ENCODE results near the gene KCNH3.

The KCNH3 gene

DNA sequence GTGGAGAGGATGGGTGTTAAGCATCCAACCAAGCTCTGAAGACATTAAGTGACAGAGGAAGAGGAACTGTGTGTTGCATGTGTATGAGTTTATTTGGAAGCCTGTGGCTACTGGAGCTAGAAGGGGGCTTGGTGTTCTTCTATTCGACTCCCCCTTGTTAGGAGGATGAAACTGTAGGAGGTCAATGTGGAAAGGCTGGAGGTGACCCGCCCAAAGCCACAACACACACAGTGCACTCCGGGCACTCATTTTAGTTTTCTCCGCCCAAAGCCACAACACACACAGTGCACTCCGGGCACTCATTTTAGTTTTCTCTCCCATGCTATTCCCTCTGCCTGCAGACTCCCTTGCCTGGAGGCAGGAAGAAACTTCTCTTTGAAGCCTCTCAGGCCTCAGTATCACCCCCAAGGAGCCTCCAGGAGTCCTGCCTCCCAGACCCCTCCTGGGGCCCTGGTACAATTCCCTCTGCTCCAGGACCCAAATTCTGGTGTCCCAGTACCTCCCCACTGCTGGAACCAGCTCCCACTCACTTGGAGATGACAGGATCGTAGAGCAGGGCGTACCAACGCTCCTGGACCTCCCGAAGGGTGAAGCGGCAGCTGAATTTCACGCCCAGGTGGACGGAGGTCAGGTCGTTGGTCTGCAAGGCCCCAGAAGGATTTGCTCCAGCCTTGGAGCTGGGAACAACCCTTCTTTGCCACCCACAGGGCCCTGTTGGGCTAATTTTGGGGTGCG, 25.3 kb downstream of the KCNH3 start:
- DNase-seq, result no peak

DNA sequence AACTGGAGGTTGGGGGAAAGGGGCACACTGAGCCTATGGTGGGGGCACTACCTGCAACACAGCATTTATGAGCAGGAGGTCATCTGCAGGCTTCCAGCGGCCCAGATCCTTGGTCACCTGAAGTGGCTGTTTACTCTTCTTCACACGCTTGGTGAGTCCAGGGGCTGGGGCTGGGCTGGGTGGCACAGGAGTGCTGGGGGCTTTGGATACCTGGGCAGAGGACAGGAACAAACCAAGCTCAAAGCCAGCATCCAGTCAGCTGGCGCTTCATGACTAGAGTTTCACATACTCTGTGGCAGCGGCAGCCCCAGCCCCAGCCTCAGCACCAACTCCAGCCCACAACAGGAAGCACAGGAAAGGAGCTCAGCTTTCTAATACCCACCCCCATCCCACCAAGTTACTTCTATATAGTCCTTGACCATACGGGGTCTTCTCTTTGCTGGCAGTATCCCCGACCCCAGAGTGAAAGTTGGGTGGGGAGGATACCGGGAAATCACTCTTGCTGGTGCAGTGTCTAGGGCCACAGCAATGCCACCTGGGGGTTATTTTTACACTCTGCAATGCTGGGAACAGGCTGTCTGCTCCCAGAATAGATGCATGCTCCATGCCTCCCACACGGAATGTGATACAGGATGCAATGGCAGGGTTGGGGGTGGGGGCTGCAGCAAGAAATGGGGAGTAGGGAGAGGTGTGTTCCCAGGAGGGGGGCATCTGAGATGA, 26.0 kb downstream of the KCNH3 start:
- no peak for DNase-seq

DNA sequence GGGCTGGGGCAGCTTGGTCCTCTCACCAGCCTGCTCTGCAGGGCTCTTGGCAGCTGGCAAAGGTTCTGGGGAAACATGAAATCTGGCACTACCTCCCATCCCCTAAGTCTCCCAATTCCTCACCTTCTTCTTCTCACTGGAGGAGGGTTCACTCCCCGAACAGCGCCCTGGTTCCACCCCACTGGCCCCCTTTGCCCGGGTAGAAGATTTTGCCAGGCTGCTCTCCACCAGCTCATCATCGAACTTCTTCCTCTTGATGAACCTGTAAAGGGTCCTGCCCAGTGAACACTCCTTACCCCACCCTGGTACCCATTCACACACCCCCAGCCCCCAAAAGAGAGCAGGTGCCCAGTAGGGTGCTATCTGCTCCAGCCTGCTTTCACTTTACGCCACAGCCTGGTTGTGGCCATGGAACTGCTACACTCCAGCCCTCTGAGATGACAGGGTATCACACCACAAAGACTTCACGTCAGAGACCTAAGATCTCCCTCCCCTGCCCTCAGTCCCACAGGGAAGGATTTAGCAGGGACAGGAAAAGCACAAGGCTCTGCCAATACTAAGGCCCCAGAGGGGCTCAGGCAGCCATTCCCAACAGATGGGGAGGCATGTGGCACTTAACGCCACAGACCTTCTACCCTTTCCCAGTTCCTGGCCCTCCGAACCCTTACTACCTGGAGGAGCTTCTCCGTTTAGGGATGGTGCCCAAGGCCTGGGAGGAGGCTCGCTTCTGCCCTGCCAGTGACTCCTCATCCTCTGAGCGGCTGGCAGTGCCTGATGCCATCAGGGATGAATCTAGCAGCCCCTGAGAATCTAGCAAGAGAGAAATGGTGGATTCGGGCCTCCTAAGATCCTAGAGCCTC, 26.8 kb downstream of the KCNH3 start:
- no peak for DNase-seq

DNA sequence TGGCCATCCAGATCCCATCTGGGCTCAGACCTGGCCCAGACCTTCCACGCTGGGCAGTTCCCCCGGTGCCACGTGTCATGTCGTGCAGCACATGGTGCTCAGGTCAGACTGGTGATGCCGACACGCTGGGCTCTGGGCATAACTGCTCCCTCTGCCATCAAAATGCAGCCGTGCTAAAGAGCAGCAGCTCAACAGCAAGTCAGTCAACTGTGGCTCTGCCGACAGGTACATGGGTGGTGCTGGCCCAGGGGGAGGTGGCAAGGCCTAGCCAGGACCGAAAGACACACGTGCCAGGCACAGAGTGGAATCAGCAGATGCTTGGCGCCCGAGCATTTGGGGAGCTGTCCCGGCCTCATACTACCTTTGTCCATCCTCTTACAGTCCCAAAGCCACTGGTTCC, 27.5 kb downstream of the KCNH3 start:
- no peak for DNase-seq

DNA sequence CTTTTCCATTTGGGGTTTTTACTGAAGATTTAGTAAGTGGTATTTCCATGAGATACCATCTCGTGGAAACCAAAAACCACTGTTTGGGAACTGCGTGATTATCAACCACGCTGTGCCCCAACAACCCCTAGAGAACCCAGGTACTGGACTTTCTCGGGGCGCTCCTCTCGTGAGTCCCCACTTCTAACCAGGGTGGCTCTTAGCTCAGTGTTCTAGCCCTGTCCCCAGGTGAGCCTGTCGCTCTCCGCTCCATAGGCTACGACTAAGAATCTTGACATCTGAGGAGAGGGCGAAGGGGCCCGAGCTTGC, 28.4 kb downstream of the KCNH3 start:
- DNase-seq, result no peak

DNA sequence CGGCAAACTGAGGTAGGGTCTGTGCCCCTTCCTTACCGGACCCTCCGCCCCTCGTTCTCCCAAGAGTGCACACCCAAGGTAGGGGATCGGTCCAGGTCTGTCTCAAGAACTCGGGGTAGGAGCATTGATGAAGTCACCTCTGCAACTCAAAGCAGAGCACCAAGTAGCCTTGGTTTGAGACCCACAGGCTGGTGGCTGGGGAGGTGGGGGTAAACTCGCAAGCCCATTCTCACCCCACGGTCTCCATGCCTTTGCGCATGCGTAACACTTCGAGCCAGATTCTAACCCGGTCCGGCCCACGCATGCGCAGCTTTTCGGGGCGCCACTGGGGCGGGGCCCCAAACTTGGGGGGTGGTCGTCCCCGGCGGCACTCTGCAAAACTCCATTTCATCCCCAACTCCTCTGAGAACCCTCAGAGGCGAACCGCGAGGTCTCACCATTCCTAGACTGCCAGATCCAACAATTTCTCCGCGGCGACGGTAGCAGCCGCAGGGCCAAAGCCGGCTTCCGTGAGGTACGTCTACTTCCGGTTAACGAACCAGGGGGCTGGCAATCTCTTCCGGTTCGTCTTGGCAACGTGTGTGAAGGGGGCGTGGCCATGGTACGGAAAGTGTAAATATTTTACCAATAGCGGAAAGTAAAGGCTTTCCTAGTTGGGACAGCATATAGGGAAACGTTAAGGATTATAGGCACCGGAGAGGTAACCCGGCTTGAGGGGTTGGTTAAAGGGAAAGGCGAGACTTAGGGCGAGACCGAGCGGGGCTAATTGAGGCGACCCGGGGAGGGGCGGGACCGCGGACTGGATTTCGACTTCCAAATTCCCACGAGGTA, 29.0 kb downstream of the KCNH3 start, which contains the start of gene MCRS1:
Gene MCRS1, minus strand, starts transcription at position 532 of the 831 bp plus-strand sequence. CDS start 1,411 bp downstream, outside the sequence.
- DNase-seq, result peak; percentile 87

DNA sequence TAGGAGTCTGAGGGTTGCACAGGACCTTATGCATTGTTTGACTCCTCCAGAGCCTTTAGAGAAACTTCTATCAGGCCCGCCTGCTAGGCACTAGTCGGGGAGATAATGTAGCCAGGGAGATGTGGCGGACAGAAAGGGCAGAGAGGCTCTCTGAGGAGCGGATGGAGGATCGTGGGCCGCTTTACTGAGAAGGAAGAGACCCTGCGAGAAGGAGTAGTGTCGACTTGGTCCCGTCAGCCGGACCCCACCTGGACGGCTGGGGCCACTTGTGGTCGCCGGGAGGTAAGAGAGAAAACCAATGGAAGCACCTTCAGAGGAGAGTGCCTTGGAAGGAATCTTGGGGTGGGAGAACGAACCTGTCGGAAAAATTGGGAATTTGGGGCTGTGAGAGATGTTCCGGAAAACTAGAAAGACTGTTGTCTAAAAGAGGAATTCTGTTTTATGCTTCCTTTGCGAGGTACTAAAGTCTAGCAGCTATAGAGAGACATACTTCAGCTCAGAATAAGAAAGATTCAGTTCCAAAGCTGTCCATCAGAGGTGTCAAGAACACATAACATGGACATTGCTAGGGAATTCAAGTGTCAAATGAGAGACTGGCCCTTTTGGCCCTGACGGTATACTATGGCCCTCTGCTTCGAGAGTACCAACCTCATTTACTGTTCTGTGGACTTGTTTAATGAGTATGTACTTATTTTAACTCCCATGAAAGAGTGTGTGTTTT, 29.8 kb downstream of the KCNH3 start:
- DNase-seq, result no peak

DNA sequence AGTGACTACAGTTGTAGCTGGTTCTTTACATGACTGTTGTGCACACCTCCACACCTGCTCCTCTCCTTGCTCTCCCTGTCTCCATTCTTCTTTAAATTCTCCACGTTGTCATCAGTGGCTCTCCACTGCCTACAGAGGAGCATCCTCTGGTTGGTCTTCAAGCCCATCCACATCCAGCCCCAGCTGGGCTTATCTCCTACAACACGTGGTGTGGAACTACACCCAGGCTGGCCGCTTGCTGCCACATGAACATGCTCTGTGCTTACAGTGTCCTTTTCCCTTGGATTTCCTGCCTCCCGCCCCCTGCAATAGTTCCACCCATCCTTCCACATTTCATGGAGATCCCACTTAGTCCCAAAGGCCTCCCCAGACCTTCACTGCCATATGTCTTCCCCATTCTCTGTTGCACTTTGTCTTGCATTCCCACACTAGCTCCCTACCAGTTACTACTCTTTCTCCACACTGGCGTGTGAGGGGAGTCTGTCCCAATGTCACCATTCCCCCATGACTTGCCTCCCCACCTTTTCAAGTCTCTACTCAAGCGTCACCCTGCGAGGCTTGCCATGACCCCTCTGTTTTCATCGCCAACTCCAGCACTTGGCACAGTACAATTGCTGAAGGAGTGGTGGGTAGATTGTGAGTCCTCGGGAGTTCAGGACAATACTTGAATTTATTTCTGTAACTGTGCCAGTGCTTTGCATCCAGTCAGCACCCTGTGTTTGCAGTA, 38.9 kb downstream of the KCNH3 start:
- DNase-seq, result no peak

DNA sequence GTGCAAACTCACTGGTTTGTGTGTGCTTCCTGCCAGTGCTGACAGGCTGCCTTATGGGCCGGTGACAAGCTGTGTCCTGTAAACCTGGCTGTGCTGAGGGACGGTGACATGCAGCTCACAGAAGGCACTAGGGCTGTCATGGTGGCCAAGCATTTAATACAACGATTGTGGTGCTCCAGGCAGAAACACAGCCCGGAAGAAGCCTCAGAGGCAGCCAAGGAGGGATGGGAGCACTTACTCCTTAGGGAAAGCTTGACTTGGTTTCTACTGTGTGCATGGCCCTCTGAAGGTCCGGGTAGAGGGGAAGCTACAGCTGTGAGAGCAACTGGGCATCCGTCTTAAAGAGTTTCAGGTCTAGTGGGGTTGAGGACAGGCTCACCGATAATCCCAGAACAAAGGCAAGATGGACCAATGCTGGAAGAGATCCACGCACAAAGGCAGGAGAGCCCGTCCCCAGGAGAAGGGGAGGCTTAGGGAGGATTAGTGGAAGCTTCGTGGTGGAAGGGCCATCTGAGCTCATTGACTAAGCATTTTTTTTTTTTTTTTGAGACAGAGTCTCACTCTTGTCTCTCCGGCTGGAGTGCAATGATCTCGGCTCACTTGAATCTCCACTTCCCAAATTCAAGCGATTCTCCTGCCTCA, 39.8 kb downstream of the KCNH3 start:
- no peak for DNase-seq

DNA sequence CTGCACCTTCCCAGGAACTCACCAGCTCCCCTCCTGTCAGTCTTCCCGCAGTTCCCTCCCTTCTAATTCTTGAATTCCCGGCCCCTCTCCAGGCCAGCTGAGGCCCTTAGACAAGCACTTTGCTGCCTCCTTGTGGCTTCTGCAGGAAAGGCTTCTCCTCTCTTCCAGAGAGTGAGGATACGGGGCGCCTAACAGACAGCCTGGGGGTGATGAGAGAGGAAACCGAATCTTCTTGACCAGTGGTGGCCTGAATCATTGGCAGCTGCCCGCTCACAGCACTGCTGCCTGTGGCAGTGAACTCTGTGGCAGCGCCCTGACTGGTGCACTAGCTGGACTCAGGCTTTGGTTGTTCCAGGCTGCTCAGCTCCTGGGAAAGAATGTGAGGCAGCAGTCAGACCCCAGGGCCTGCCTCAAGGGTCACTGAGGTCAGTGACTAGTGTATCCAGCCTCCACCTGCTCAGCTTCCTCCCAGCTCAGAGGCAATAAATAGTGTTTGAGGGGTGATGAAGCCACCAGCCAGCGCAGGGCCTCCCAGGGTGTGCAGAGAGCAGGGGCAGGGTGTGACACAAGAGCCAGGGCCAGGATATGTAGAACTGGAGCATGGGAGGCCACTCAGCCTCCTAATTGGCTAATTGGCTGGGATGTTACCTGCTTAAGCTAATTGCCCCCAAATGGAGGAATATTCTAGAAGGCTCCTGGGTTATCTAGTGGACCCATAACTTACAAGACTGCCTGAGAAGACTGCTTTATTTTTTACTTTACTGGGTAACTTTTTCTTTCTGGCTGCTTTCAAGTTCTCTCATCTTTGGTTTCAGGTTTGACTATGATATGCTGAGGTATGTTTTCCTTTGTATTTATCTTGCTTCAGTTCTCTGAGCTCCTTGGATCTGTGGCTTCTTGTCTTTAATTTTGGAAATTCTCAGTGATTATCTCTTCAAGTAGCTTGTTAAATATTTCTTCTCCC, 42.0 kb downstream of the KCNH3 start:
- DNase-seq, result peak; percentile 33

DNA sequence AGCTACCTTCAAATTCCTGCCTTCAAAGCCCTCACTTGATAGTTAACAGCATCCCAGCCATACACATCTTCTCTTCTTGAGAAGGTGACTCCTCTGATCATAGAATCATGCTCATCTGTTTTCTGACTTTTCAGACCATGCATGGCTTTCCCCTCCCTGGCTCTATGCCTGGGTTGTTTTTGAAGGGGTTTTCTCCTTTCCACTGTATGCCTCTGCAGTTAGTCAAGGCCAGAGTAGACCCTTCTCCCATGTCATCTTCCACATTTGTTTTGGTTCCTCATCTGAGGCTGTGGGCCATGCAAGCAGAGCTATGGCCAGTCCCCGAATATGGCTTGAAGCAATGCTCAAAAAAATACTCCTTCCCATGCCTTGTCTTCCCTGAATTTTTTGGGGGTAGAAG, 43.4 kb downstream of the KCNH3 start:
- DNase-seq, result no peak

DNA sequence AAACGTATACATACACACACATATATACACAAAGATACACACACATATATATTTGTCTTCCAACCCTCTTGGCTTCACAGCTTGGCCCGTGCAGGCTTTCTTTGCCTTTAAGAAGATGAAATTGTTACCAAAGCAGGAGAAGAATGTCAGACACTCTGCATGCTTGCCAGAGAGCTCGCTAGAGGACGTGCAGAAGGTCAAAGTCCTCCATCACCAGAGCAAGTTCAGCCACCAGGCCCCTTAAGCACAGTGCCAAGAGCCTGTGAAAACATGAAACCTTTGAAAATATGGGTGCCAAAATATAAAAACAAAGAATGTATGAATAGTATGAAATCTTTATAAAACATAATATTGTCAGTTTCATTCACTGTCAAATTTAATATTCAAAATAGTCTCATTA, 44.0 kb downstream of the KCNH3 start:
- no peak for DNase-seq

DNA sequence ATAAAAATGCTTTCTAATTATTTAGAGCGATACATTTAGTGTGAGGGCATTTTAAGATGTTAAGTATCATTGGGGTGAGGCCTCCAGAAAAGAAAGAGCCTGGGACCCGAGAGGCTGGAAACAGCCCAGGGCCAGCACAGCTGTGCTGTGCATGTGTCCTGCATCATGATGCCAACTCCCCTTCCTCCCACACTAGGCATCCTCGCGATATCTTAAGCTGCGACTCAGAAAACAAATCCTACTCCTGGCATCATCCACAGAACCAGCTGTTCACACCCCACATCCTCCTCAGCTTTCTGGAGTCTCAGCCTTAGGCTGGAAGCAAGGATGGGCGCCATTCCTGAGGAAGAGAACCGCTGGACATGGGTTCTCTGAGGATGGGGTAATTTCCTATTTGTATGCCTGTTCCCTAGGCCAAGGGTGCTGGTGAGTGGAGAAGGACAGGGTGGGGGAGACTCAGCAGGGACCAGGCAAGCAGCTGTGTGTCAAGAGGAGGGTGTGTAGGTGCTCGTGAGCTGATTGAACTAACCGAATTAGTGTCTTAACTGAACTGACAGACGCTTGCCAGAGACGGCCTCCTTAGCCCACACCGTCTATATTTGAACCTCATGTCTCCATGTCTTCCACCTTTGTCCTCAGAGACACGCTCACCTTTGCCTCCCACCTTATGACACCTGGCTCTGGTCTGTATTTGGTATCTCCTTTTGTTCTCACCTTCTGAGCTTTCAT, 44.7 kb downstream of the KCNH3 start:
- no peak for DNase-seq

DNA sequence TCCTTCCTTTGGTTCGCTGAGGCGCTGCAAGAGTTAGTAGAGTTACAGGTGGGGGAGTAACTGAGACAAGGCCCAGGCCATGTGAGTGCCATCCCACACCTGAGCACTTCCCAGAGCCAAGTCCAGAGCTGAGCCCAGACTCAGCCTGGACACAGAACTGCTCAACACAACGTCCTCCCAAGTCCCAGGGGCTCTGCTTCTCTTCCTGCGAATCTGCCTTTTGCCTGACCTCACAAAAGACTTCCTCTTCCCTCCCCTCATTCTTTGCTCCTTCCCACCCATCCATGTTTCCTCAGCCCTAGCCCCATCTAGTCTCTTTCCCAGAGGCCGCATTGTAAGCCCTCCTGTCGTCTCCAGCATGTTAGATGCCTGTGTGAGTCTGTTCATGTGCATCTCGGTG, 45.8 kb downstream of the KCNH3 start:
- DNase-seq, result no peak

DNA sequence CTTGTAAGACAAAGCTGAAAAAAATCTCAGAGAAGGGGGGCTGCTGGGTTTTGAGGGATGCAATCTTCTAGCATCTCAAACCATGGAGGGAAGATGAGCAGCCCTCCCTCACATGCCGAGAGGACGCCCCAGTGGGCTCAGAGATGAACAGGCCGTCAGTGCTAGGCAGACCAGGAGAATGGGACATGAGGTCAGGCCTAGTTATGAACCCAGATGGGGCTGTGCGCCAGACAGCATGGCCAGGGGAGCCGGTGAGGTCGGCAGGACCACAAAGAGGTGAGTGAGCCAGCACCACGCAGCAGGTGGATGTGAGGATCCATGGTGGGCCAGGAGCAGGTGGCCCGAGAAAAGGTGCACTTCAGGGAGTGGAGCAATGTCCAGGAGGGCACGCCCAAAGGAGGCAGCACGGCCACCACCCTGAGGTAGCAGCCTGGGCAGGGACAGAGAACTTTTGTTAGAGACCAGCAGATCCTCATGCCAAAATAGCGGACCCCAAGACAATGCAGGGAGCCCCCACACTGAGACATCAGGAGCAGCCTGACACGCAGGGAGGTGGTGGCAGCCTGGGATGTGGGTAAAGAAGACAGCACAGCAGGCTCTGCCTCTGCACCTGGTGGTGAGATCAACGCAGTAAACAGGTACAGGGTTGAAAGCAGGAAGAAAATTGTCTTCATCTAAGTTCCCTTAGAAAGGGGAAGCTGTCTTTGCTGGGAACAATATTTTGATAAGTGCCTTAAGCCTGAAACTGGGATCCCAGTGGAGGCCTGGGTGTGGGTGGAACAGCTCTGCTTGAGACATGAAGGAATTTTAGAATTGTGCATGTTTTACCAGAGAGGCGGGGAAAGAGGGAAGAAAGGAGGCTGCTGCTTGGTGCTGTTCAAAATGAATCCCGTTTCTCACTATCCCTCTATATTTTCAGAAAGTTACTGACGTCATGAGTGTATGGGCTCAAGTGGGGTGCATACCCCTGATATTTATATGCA, 46.9 kb downstream of the KCNH3 start:
- no peak for DNase-seq

DNA sequence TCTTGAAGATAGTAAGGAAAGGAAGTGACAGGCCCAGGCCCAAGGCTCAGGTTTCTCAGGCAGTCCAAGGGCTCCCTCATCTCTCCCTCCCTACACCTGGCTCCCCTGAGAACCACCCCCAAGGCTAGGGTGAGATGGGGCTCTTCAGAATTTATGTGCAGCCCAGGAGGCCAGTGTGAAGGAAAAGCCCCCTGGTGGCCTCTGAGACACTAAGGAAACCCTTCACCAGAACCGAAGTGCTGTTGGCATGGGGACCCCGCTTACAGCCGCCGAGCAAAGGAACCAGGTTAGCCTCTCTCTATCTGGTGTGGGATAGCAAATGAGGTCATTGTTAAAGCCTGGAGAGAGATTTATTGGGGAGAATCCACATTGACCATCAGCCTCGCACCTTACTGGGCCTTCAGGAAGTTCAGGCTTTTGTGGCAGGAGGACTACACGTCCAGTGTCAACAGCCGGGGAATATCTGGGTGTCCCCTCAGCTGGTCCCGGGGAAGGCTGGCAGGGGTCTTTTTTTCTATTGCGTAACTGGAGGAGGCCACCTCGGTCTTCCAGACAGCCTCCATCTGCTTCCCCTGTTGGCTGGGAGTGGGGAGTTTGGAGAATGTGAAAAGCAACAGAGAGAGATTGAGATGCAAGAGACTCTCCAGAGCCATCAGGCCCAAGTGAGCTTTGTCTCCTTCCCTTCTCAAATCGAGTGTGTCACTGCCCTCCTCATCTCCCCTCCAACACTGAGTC, 48.5 kb downstream of the KCNH3 start:
- DNase-seq, result no peak

DNA sequence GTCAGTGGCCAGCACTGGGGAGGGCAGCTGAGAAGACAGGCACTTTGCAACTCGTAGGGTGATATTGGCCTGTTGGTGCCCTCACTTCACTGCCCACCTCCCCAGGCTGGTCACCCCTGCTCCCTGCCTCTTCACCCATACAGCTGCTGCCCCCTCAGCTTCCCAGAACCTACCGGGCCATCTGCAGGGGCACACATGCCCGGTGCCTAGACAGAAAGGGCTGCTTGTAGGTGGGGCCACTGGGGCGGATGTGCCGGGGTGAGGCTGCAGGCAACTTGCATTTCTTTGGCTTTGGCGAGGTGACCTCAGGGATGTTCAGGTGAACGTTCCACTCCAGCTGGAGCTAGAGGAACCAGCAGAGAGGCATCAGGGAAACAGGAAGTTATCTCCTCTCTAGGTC, 49.5 kb downstream of the KCNH3 start:
- DNase-seq, result no peak
